ENCODE measurements around the gene NEURL1.

The NEURL1 gene

GRCh38 chr10:103610921-103611511 is 117.5 kb downstream of the NEURL1 start:
- DNase-seq: no peak

- no peak for DNase-seq
Observed at GRCh38 chr10:103612462-103613365, 119.2 kb downstream of the NEURL1 start.

- DNase-seq: no peak
Observed at GRCh38 chr10:103613616-103614015, 120.1 kb downstream of the NEURL1 start.

GRCh38 chr10:103614306-103615158 is 121.0 kb downstream of the NEURL1 start:
- no peak for DNase-seq

- DNase-seq: no peak
Observed at GRCh38 chr10:103616705-103617601, 123.4 kb downstream of the NEURL1 start.

- DNase-seq: no peak
Observed at GRCh38 chr10:103617602-103618385, 124.3 kb downstream of the NEURL1 start.

GRCh38 chr10:103618575-103619423 is 125.3 kb downstream of the NEURL1 start:
- no peak for DNase-seq

- no peak for DNase-seq
Observed at GRCh38 chr10:103619424-103620351, 126.2 kb downstream of the NEURL1 start.

GRCh38 chr10:103620352-103620740 is 126.8 kb downstream of the NEURL1 start:
- DNase-seq: no peak

GRCh38 chr10:103620891-103621782 is 127.6 kb downstream of the NEURL1 start:
- no peak for DNase-seq

GRCh38 chr10:103621783-103622125 is 128.2 kb downstream of the NEURL1 start:
- DNase-seq: no peak

- DNase-seq: no peak
Observed at GRCh38 chr10:103622286-103622685, 128.8 kb downstream of the NEURL1 start.

- no peak for DNase-seq
Observed at GRCh38 chr10:103622935-103623574, 129.6 kb downstream of the NEURL1 start.

GRCh38 chr10:103626178-103626577 is 132.7 kb downstream of the NEURL1 start:
- DNase-seq: no peak

GRCh38 chr10:103627111-103627892 is 133.8 kb downstream of the NEURL1 start:
- DNase-seq: no peak

GRCh38 chr10:103627893-103628292 is 134.4 kb downstream of the NEURL1 start:
- no peak for DNase-seq

- DNase-seq: no peak
Observed at GRCh38 chr10:103629581-103629980, 136.1 kb downstream of the NEURL1 start.
